NCI-H82 treated with DMSO at 0.1 percent for 48 hours (cell line): Measurements from ENCODE around the gene PC.

Experiments
- DNase-seq: peaks from one replicate; lab custom pipeline; 2025; ENCODE audit not compliant: unreplicated experiment; lab: John Stamatoyannopoulos, UW

PC gene

DNA sequence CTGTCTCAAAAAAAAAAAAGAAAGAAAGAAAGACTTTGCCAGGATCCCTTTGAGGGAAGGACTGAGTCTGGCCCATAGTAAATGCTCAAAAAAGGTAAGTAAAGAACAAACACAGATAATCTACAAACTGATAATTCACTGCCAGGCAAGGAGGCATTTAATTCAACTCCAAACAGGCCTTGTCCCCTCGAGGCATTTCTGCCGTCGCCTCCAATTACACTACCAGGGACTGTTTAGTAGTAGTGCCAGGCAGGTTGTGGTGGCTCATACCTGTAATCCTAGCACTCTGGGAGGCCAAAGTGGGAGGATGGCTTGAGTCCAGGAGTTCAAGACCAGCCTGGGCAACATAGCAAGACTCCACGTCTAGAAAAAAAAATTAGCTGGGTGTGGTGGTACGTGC lies 43.7 kb downstream of the PC start:
- DNase-seq: no peak

- no peak for DNase-seq
These were observed 45.3 kb downstream of the PC start for GRCh38 chr11:66912911-66913310.

DNA sequence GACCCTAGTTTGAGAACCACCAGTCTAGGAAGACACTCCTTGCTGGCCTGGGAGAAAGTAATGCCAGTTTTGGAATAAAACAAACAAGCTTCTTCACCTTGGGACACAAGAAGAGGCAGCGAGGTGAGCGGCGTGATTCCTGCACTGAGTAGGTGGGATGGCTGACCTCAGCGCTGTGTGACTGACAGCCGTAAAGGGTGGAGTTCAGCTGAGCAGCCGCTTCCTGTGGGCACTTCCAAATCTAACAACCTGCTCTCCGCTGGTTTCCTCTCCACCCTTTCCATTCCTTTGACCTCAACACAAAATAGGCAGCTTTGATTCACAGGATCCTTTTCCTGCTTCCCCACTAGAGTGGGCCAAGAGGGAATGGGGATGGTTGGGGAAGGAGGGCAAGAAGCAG lies 45.8 kb downstream of the PC start:
- no peak for DNase-seq

DNA sequence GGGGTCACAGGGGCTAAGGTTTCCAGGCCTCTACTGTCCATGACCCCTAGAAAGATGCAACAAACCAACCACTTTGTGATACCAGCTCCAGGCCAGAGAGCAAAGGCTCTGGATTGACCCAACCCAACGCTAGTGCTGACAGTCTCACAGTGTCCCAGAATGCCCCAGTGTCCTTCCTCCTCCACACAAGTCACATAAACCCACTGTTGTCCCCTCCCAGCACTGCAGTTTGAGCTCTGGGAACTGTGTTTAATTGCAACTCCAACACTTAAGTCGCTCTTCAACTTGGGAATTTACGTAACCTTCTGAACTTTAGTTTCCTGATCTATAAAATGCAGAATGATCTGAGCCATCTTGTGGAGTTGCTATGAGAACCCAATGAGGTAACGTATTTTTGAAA lies 47.5 kb downstream of the PC start:
- no peak for DNase-seq

- no peak for DNase-seq
These were observed 48.2 kb downstream of the PC start for GRCh38 chr11:66910016-66910415.

DNA sequence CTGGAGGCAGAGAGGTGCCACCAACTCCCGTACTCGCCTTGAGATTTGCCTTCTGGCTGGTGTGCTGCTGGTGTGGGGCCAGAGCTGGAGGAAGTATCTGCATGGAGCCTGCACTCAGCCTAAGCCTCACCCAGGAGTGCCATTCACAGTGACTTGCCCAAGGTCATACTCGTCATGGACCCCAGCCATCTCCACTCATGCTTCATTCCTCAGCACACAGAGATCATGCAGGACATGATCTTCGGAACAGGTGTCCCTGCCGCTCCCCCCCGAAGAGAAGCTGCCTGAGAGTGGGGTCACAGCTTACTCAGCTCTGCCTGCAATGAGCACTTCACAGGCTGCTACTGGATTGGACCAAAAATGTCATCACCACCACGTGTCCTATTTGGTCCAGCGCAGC lies 49.0 kb downstream of the PC start:
- no peak for DNase-seq

DNA sequence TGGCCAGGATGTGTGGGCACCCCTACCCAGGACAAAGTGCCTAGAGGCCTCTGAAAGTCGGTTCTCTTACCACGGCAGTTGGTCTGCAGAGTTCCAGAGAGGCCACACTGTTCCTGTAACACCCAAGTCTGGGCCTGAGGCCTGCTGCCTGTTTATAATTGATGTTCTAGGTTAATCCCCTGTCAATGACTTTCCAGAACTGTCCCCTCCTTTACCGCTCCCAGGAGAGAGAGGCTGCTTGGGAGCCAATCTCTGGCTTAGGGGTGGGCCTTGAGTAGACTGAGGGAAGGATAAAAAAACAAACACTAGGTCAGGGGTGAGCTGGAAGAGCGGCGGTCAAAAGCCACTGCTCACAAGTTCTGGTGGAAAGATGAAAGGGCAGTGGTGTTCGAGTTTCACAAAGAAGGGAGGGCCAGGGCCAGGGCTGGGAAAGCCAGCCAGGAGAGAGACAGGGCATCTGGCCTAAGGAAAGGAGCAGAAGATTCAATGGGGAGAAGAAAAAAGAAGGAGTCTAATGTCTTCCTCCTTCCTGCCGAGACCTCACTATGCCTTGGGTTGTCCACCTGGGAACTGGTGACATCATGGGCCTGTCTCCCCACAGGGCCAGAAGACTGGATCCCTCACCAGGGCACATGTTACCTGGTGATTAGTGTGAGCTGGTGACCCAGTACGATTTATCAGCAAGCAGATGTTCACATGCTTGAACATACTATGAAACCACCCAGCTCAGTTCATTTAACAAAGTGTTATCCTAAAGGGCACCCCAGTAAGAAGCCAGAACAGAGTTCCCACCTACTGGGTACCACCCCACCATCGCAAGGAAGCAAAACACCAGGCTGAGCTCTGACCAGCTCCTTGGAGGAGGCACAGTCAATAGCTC lies 50.2 kb downstream of the PC start:
- no peak for DNase-seq

DNA sequence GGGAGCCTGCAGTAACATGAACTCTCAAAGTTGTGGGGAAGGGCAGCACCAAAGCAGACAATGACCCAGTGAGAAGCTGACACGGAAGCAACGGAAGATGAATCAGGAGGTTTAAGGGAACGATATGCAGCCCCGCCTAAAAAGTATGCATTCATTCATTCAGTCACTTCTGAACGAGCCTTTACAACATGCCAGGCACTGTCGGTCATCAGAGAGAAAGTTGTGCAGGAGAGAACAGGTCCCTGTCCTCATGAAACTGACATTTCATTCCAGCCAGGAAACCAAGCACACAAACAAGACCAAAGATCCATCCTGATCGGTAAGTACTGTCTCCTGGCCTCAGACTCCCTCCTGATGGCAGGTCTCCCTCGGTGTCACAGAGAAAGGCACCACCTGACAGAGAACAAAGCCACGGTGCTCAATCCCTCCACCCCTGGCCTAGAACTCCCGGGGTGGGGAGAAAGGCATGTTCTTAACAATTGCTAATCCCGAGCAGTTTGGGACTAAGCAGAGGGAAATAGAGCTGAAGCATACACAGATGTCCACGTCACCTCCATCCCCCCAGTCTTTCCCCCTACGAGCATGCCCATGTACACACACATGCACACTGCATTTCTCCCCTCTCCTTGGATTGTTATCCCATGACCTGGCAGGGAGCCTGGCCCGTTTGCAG lies 52.0 kb downstream of the PC start:
- no peak for DNase-seq

- no peak for DNase-seq
These were observed 52.6 kb downstream of the PC start for GRCh38 chr11:66905631-66906030.

- DNase-seq: no peak
These were observed 53.1 kb downstream of the PC start for GRCh38 chr11:66904981-66905521.

- DNase-seq: no peak
These were observed 53.6 kb downstream of the PC start for GRCh38 chr11:66904561-66904960.

- DNase-seq: no peak
These were observed 54.1 kb downstream of the PC start for GRCh38 chr11:66904055-66904454.

DNA sequence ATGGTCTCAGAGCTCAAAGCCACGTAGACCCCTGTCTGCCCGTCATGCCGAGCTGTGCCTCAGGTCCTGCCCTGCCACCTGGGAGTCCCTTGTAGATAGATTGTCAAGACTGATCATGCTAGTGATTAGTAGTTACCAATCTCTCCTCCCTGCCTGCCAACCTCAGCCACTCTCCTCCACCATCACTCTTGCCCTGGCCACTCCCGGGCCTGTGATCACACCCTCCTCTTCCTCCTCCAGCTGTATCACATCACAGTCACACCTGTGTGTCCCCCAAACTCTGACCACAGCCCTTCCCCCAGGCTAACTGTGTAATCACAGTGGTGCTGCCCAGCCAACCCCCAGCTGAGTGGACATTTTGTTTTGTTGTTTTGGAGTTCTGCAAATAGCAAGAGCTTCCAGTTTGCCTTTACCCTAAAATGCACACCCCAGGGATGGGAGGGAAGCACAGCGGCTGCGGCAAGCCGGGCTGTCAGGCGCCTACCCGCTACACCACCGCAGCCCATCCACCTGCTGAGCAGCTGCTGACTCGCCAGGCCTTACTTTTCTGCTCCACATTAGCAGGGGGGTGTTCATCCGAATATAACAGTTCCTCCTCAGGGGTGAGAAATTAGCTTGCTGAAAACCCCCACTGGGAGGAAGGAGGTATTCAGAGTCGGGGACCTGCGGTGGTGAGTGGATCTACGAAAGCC lies 55.6 kb downstream of the PC start:
- no peak for DNase-seq

- no peak for DNase-seq
These were observed 56.2 kb downstream of the PC start for GRCh38 chr11:66901964-66902390.

DNA sequence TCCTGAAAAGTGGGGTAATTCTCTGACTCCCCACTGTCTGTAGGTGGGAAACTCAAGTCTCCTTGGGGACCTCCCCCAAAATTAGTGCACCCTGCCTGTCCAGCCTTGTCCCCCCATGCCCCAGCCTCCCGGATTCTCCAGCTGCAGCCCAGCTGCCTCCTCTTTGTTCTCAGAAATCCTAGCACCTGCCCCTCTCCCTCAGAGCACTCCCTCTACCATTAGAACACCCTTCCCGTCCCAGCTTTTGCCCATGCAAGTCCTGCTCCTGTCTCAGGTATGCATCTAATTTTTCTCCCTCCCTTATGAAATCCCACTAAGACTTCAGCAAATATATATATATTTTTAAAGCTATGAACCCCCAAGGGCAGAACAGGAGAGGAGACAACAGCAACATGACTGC lies 64.0 kb downstream of the PC start:
- DNase-seq: no peak

DNA sequence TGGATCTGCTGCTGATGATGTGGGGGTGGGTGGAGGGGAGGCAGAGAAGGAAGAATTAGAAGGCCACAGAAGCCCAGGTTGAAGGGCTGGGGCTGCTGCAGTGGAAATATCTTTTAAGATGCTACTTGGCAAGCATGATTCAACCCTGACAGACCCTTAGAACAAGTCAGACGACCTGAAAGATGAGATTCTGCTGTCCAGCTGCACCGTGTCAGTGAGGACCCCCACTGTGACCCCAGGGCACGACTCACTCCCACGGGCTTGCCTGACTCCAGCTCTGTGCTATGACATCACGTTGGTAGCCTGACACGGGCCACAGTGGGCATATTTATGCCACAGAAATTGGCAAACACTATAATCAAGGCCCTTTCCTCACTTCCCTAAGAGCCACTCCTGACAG lies 65.3 kb downstream of the PC start:
- no peak for DNase-seq

GRCh38 chr11:66891851-66892660 lies 66.1 kb downstream of the PC start:
- DNase-seq: no peak

DNA sequence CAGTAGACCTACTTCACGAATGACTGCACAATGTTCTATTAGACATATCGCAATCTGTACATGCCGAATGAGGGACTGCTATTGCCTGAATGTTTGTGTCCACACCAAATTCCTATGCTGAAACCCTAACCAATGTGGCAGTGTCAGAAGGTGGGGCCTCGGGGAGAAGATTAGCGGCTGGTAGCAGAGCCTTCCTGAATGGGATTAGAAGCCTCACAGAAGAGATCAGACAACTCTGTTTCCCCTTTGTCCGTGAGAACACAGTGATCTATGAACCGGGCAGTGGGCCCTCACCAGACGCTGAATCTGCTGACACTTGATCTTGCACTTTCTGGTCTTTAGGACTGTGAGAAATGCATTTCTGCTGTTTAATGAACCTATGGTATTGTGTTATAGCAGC lies 68.2 kb downstream of the PC start:
- DNase-seq: peak; percentile 24

GRCh38 chr11:66888282-66888681 lies 69.9 kb downstream of the PC start:
- no peak for DNase-seq

DNA sequence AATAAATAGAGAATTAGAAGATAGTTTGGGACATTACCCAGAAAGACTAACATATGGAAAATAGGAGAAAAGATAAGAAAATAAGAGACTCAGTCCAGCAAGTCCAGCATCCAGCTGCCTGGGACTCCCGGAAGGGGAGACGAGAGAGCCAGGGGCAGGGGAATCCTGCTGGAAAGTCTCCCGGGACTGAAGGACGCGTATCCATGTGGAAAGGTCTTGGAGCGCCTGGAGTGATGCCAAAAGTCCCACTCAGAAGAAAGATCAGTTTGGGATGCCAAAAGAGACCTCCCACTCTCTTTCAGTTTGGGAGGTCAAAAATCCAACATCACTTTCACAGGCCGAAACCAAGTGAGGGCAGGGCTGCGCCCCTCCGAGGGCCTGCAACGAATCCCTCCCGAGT lies 70.7 kb downstream of the PC start:
- no peak for DNase-seq

GRCh38 chr11:66886671-66887221 lies 71.4 kb downstream of the PC start:
- no peak for DNase-seq
